MV-4-11 (cell line): ENCODE results near the gene HRG.

ENCODE experiments used
- DNase-seq: peaks from one replicate; lab custom pipeline; 2025; lab: John Stamatoyannopoulos, UW

The HRG gene

DNA sequence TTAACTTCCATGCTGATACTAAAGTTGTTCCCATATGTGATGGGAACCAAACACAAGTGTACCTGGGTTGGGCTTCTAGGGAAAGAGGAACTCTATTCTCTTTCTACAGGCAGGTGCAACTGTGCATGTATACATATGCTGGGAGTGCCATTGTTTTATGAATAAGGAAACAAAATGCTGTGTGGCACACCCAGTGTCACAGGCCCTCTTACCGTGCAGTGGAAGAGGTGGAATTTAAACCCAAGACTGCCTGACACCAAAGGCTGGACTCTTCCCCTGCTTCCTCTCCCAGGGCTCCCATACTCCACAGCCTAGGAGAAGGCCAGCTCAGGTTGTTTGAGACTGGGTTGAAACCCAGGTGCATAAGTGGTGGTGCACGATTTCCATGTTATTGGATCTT lies 27.6 kb upstream of the HRG start:
- no peak for DNase-seq

DNA sequence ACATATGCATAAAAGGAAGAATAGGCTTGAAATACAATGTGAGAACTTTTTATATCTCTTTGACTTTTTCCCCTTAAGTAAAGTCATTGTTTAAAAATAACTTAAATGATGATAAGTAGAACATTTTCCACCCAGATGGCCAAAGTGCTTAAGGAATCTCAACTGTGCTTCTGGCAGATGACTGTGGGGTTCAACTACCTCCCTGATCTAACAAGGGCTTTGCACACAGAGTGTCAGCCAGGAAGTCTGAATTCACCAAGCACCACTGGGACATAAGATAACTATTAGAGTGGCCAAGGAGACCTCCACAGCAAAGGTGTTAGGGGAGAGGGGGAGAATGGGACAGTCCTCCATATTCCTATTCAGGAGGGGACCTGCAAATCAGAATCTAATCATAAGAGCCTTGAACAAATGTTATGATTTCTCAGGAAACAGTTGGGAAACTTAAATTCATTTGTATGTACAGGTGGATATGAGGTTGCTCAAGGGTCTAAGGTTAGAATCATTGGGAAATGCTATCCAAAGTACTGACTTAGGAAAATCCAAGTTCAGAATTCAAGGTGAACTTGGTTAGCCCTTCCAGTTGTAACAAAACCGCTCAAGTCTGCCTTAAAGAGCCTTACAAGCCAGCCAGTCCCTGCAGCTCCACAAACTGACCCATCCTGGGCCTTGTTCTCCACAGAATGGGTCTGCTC lies 25.9 kb upstream of the HRG start, which contains the start of gene FETUB:
Gene FETUB, plus strand, starts transcription at position 622 of the 695 bp plus-strand sequence. Its CDS starts 62 bp downstream, at position 684.
- no peak for DNase-seq

- DNase-seq, result no peak
Measured at GRCh38 chr3:186640473-186640818, 25.4 kb upstream of the HRG start.

- no peak for DNase-seq
Measured at GRCh38 chr3:186640929-186641328, 24.9 kb upstream of the HRG start.

- no peak for DNase-seq
Measured at GRCh38 chr3:186642014-186642413, 23.8 kb upstream of the HRG start.

DNA sequence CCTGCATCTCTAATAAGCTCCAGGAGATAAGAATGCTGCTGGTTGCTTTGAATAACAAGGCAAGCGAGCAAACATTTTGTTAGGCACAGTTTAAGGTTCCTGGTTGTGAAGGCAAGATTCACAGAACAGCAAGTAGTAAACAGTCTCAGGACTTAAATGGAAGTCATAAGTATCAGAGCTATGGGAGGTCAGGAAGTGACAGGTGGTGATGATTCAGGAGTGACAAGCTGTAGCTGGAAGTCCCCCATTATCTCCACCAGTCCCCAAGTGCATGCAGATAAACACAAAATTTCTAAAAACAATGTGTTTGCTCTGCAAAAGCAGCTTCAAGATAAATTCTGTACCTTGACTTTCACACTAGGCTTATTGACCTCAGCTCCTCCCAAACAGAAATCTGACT lies 22.3 kb upstream of the HRG start:
- no peak for DNase-seq

DNA sequence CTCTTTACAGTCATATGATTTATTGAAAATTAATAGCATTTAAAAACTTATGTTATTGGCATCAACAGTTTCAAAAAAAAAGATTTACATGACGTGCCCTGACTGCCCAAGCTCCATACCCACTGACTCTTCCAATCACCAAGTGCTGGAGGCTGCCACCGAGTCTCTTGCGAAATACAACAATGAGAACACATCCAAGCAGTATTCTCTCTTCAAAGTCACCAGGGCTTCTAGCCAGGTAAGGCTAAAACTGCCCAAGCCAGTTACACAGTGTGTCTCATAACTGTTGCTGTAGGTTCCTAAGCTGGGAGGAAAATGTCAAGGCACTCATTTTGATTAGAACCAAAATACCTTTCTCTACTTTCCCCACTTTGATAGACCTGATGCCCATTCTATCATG lies 21.1 kb upstream of the HRG start:
- no peak for DNase-seq

DNA sequence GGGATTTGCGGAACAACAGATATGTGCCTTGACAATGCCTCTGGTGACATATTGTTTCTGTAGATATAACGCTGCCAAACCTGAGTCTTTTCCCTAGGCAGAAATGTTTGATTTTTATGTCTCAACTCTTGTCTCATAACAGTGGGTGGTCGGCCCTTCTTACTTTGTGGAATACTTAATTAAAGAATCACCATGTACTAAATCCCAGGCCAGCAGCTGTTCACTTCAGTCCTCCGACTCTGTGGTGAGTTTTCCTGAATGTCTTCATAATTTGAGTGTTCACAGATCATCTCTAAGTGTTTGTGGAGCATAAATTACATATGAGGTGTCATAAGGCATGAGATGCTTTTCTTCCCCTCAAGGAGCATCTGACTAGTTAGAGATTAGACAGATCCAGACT lies 19.7 kb upstream of the HRG start:
- no peak for DNase-seq

- DNase-seq, result no peak
Measured at GRCh38 chr3:186646841-186647240, 19.0 kb upstream of the HRG start.

DNA sequence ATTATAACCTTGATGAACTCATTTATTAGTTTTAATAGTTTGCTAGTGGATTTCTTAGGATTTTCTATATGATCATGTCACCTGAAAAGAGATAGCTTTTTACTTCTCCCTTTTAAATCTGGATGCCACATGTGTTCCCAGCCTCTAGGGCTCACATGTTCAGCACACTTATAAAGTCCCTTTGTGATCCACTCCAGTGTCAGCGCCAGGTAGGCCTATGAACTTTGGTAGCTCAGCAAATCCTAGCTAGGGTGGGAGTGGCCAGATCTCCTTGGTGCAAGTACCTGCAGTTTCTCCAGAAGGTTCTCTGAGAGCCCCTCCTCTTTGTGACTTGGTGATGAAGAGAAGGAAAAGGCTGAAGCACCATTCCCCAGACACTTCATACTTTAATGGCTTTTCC lies 17.0 kb upstream of the HRG start:
- no peak for DNase-seq

- no peak for DNase-seq
Measured at GRCh38 chr3:186651678-186652215, 14.1 kb upstream of the HRG start.

GRCh38 chr3:186653080-186653707 lies 12.6 kb upstream of the HRG start:
- no peak for DNase-seq

GRCh38 chr3:186653984-186654383 lies 11.8 kb upstream of the HRG start:
- no peak for DNase-seq

DNA sequence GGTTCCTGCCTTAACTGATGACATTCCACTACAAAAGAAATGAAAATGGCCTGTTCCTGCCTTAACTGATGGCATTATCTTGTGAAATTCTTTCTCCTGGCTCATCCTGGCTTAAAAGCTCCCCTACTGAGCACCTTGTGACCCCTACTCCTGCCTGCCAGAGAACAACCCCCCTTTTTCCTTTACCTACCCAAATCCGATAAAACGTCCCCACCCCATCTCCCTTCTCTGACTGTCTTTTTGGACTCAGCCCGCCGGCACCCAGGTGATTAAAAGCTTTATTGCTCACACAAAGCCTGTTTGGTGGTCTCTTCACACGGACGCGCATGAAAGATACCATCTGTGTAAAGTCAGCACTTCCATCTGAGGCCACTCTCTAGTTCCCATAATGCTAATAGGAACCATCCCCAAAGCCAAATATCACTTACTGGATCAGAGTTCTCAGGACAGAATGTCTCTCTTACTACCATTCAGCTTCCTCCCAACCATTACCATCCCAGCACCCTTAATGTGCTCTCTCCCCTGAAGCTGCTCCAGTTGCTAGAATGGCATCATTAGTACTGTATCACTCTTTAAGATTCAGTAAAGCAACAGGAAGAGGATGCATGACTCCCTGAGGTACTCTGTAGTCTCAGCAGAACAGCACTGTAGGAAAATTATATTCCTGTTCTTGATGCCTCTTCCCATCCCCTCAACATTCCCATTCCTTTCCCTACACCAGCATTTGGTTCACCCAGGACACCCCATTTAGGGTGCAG lies 2.3 kb upstream of the HRG start:
- no peak for DNase-seq

GRCh38 chr3:186664119-186664495 lies 1.7 kb upstream of the HRG start:
- no peak for DNase-seq

DNA sequence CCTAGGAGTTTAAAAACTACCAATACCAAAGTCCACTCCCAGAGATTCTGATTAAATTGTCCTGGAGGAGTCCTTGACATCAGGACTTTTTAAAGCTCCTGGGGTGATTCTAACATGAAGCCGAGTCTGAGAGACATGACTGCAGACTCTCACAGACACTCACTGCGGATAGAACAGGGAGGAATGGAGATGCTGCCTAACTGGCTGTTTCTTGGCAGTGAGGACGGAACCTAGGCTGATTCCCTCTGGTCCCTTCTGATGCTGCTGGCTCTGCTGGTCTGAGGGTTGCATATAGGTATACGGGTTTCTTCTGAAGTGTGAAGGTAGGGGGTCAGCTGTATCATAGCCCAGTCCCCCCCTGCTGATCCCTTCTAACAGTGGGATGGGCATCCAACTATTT lies 1.3 kb upstream of the HRG start:
- no peak for DNase-seq

GRCh38 chr3:186668426-186668825 lies 2.6 kb downstream of the HRG start:
- DNase-seq, result no peak

DNA sequence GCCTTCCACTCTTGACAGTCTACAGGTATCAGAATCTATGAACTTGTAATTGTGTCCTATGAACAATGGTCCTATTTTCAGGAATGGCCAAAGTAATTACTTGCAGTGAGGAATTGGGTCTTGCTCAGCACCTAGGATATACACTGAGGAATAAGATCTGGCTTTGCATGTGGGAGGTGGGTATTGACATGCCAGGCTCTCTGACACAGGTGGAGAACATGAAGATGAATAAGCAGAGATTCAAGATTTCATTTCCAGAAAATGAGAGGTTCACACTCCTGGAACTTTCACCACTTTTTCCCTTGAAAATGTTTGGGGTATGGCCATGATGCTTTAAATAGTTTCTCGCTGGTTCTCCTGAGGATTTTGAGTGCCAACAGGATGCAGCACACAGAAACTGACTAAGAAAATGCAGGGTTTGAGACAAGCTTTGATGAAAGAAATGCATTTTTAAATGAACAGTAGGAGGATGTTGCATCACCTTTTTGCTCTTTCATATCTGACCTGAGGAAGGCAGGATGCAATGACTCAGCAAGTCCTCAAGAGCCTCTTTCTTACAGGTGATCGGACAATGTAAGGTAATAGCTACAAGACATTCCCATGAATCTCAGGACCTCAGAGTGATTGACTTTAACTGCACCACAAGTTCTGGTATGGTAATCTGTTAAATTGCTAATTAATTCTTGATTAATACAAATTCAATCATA lies 3.7 kb downstream of the HRG start:
- no peak for DNase-seq

GRCh38 chr3:186670155-186670554 lies 4.3 kb downstream of the HRG start:
- no peak for DNase-seq

- DNase-seq, result no peak
Measured at GRCh38 chr3:186671051-186671450, 5.2 kb downstream of the HRG start.

DNA sequence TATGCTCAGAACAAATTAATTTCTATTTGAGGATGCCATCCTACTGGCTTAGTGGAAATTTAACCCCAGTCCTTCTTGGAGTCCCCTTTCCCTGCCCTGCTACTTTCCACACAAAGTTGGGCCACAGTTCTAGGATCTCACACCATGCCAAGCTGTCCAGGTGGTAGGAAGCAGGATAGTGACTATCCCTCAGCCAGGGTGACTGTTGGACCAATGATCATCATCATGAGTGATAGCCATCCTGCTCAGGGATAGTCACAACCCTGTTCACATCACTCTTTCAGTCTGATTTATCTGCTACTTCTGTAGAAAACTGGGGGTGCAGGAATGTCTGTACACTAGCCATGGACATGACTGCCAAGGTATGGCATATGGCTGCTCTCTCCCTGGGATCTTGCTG lies 12.8 kb downstream of the HRG start:
- no peak for DNase-seq

- no peak for DNase-seq
Measured at GRCh38 chr3:186679151-186679550, 13.3 kb downstream of the HRG start.
